Sigmoid colon (tissue), 4 donors: ENCODE data around the gene KIAA1549.

ENCODE experiments used
- CTCF ChIP-seq, 4 experiments: fragments of 450-650 bp in 3 of 4; fragments of 200-600 bp in 1 of 4; IDR thresholded peaks; one replicate each; pipeline ENCODE4 v1.5.1; 2016 to 2019; ENCODE audit warnings: antibody characterized with exemption in 4 of 4, mild to moderate bottlenecking in 3 of 4, moderate library complexity in 2 of 4
- EP300 ChIP-seq, 4 donors: sonication (generic); formaldehyde crosslinking; IDR thresholded peaks; one replicate each; pipeline ENCODE4 v1.6.1; 2017; ENCODE audit warnings: antibody characterized with exemption in 4 of 4

GRCh38 chr7:139004321-139005090, 23.3 kb upstream of the KIAA1549 start:
- TF ChIP-seq CTCF (IDR thresholded peaks at IDR 0.05) (no peak), EP300 (IDR thresholded peaks at IDR 0.05) (no peak)
